ENCODE measurements around the gene HIRIP3.

GRCh38 chr16:29978081-29978480 lies 17.3 kb downstream of the HIRIP3 start:
- TF ChIP-seq ARNTL (CRISPR knock-in tag; IDR thresholded peaks at IDR 0.05; ENCODE audit: borderline replicate concordance, low read depth) (no peak), ESRRG (CRISPR knock-in tag; IDR thresholded peaks at IDR 0.05) (no peak), PATZ1 (CRISPR knock-in tag; IDR thresholded peaks at IDR 0.05; ENCODE audit: borderline replicate concordance) (no peak)
